ENCODE results near the gene GNAO1.

GNAO1 gene

DNA sequence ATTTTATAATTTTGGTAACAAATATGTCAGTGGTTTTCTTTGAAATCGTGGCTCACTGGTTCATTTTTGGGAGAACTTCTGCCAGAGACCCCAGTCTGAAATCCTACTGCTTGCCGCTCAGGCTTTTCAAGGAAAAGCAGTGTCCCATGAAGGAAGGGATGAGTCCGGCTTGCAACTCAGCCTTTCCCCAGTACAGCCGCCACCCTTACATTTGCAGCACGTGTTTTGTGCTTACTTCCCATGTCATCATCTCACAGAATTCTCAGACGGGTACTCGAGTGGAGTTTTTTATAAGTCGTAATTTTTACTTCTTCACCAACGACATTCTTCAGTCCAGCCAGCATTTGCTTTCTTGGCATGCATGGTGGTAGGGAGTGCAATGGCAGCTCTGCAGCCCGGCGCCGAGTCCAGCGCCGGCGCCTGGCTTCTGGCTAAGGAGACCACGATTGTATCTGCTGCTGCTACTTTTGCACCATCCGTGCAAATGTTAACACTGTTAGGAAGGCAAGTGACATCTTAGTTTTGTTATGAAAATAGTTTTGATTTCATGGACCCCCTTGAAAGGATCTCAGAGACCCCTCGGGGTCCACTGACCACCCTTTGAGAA, 123.1 kb downstream of the GNAO1 start:
- DNase-seq (ENCODE audit: low read depth) = no peak

DNA sequence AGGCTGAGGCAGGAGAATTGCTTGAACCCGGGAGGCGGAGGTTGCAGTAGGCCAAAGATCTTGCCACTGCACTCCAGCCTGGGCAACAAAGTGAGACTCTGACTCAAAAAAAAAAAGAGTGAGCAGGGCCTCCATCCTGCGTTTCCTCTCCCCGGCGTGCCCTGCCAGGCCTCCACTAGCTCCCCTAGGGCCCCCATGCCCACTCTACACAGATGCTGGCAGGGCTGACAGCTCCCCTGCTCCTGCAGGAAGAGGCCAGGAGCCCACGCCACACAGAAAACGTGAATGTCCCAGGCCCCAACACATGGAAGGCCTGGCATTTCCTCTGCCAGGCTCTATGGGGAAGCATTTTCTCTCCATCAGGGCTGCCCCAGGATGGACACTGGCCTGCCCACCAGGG, 124.7 kb downstream of the GNAO1 start:
- DNase-seq (ENCODE audit: low read depth) = no peak

DNA sequence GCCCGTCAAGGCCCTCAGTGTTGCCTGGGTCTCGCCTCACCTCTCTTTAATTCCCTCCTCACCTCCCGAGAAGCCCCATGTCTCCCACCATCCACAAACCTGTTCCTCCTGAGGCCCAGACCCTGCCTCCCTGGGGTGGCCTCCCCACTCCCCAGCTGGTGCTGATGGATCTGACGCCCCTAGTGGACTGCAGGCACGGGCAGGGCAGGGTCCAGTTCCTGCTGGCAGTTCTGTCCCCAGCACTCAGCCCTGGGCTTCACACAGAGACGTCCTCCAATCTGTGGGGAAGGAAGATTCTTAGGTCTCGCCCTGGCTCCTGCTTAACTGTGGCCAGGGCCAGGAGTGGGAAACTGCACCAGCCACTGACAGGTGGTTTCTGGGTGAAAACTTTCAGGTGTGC, 125.3 kb downstream of the GNAO1 start:
- no peak for DNase-seq (ENCODE audit: low read depth)

DNA sequence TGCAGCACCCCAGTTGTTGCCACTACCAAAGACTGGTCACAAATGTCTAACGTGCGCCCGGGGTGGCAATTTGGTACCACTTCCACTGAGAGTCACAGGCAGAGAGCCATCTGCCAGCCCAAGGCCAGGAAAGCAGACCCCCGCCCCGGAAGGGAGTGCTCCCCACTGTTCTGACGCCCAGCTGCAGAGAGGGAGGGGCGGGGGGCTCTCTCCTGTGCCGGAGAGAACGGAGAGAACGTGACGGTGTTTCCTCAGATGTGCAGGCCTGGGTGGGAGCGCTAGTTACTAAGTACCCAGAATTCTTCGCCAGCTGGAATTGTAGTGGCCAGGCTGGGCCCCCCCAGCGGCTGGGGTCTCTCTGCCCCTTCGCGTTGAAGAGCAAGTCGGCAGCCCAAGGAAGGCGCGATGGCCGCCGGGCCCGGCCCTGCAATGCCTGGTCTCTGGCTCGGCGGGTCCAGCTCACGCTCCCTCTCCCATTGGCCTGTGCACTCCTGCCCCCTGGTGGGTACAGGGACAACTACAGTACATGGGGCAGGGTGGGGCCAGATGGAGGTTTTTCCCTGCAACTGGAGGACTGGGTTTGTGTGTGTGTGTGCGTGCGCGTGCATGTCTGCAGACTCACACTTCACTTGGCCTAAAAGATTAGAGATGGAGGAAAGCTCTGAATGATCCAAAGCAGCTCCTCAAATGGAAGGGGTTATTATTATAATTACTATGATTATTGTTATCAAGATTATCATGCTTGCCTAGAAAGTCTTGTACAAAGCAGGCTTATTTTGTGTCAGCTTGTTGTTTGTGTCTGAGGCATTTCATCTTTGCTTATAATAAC, 126.9 kb downstream of the GNAO1 start:
- DNase-seq (ENCODE audit: low read depth) = peak; percentile 75

DNA sequence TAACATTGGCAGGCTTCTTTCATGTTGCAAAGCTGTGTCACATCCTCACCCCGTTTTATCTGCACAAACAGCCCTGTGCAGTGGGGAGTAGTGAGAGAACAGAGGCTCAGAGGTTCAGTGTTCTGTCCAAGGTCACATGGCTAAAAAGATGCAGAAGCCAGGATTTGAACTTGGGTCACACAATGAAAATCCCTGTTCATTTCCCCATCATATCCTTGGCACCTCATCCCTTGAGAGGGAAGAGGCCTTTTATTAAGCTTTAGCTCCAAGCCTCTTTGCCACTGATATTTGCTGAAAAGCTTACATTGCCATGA, 127.5 kb downstream of the GNAO1 start:
- DNase-seq (ENCODE audit: low read depth) = no peak

DNA sequence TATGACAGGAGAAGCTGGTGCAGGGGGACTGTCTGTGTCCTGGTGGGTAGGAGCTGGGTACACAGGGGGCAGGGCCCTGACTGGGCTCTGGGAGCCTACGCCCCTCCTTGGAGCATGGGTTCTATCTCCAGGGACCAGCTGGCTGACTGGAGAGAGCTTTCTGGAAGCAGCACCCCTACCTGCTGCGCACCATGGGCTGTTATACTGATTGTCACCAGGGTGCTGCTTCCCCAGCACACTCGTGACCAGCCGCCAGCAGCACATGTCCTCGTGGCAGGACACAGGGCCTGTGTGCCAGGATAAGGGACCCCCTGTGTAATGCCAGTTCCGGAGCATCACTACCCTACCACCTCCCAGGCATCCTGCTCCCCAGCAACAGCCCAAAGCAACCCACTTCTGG, 128.1 kb downstream of the GNAO1 start:
- DNase-seq (ENCODE audit: low read depth) = no peak

DNA sequence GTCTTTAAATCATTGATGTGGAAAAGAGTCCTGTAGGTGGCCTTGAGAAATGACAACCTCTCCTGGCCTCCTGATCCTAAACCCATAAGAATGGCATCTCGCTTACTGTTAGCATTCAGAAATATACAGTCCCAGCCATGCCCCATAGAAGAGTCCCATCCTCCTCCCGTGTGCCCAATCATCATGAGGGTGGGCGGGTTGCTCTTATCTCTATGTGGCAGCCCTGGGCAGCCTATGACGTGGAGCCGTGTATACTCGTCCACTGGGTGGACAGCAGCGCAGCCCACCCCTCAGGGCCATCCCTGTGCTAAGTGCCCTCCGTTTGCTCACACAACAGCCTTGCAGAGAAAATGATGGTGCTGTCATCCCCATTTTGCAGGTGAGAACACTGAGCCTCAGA, 128.8 kb downstream of the GNAO1 start:
- DNase-seq (ENCODE audit: low read depth) = no peak

DNA sequence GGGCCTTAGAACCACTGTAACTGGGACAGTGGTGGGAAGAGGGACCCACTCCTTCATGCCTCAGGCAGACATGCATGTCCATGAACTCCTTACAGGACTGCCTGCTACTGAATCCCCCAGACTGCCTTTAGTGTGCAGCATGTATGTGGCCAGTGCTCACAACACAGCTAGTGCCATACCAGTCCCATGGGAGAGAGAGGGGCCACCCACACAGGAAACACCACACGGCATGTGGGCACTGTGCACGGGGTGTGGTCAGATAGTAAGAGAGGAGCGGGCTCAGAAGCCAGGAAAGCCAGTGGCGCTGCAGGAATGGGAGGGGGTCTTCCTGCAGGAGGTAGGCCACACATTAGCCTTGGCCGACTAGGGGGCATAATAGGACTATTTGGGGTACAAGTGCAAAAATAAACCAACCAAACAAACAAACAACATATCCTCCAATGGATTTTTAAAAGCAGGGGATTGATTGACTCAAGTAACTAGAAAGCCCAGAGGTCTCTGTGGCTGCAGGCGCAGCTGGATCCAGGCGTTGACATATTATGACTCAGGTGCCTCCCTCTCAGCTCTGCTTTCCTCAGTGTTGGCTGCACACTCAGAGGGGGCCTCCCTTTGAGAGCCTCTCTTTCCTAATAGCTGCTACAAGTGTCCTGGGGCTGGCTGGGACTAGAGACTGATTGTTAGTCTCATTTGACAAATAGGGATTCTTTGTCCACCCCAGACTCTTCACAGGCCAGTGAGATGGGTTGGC, 129.7 kb downstream of the GNAO1 start:
- DNase-seq (ENCODE audit: low read depth) = no peak

DNA sequence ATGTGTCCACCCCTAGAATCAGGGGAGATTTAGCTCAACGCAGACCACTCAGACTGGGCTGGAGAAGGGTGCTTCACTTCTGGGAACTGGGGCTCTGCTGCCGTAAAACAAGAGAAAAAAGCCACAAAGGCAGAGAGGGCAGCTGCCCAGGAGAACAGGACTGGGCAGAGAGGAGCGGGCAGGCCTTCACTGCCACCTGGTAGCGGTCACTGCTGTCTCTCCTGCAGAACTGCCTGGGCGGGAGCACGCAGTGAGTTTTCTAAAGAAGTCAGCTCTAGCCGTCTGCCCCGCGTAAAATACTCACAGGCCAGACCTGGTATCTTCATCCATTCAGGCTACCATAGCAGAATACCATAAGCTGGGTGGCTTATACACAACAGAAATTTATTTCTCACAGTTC, 130.3 kb downstream of the GNAO1 start:
- DNase-seq (ENCODE audit: low read depth) = no peak

DNA sequence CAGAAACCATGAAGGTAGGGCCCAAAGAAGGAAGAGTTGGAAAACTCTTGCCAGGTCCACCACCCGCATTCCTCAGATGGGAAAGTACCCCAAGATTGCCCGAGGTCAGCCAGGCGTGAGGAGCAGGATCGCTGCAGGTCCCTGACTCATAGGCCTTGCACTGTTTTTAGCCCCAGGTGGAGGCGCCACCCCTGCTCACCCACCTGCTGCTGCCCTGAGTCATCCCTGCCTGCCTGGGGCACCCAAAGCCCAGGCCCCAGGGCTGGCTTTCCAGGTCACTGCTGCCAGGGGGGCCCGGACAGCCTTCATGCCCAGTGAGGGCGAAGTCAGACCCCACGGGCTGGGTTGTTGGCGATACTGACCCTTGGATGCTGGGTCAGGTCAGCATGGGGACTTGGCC, 133.1 kb downstream of the GNAO1 start:
- DNase-seq (ENCODE audit: low read depth) = no peak

DNA sequence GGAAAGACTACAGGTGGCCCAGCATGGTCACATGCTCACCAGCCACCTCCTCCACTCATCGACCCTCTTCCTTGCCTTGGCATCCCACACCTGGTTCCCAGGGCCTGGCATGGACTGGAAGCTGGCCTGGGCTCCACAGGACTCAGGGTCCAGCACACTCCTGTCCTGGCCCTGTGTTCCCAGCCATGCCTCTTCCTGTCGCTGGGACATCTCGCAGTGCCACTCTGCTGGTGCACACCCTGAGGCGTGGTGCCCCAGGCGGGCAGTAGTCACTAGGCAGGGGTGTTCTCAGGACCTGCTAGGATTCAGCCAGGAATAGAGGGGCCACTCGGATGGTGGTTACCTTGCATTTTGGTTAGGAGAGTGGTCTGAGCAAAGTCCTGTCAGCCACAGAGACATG, 134.7 kb downstream of the GNAO1 start:
- no peak for DNase-seq (ENCODE audit: low read depth)

DNA sequence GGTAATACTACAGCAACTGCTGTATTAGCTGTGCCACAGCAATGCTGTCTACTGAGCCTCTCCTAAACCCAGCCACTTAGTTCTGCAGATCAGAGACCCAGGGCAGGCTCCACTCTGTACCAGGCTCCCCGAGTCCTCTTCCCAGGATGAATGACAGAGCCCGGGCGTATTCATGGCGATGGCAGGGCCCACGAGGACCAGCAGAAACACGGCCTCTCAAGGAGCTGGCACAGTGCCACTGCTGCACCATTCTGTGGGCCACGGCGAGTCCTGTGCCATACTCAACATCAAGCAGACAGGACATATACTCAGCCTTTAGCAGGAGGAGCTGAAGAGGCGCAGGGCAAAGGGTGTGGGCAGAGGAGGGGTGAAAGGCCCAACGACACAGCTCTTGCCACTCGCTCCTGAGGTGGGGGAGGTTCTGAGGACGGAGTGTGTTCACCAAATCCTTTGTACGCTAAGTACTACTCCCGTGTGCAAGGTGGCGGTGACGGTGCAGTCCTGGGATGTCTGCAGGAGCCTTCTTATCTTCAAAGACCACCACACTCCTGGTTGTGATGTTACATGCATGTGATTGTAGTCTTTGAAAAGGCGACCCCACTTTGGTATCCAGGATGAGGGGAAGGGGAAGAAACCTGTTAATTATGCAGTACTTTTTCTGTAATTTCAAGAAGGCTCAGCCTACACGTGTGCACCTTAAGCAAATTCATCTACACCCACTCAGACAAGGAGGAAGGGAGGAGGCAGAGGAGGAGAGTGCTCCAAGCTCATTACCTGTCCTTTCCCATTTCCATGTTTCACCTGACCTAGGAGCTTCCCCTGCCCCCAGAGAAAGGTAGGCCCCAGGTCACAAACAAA, 136.0 kb downstream of the GNAO1 start:
- DNase-seq (ENCODE audit: low read depth) = no peak

DNA sequence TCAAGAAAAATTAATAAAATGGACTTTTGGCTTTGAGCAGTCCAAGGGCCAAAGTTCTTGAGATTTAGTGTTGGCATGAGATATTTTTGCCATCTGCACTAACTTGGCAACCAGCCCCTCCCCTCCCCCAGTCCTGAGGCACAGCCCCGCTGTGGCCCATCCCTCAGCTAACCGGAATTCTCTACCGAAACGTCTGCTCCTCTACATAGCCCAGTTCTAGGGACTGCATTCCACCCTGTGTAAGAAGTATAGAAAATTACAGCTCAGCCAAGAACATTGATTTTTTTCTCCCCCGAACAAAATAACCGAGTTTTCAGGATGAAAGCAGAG, 136.6 kb downstream of the GNAO1 start:
- DNase-seq (ENCODE audit: low read depth) = no peak

DNA sequence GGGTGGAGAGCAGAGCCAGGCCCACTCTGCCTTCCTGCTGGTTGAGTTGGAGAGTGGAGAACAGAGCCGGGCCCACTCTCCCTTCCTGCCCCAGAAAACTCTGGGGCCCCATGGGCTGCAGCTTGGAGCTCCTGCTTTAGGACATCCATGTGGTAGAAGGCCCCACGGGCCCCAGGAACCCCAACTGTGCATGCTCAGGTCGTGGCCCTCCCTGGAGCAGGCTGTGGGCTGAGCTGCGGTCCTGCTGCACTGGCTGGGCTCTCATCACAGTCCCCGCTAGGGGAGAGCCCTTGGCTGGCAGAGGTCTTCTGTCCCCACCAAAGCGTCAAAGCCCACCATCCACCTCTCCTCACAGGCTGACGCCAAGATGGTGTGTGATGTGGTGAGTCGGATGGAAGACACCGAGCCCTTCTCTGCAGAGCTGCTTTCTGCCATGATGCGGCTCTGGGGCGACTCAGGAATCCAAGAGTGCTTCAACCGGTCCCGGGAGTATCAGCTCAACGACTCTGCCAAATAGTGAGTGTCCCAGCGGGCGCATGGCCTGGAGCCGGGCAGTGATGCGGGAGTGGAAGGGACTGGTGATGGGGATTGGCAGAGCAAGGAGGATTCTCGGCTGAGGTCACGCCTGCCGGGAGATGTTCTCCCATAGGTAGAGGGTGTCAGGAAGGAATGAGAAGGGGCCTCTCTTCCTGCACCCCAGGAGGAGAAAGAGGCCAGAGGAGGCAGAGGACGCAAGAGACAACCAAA, 137.2 kb downstream of the GNAO1 start:
- DNase-seq (ENCODE audit: low read depth) = no peak

DNA sequence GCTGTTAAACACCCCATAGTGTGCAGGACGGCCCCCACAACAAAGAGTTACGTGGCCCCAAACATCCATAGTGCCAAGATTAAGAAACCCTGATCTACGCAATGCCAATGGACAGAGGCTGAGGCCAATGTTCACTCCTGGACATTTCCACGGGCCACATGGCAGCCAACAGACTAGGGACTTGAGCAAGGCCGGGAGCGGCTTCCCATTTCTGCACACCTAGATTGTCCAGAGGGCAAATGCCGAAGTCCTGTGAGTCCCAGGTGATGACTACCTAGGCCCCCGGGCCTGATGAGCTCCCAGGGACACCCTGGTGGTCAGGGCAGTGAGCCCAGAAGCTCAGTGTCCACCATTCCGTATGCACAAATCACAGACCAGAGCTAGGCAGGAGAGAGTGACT, 138.6 kb downstream of the GNAO1 start:
- DNase-seq (ENCODE audit: low read depth) = no peak

DNA sequence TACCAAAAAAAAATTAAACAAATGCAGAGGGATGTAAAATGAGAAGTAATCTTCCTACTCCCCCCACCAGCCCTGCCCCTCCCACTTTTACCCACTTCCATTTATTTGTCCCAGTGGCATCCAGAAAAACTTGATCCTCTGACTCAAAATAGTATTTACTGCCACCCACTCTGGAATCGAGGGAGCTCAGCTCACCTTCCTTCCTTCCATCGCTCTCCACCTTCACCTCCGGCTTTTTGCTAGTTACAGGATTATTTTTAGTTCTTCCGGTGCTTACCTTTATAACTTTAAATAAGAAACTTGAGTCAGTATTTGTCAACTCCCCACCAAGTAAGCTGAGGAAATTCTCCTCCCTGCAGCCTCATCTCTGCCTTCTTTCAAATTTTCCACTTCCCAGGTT, 139.2 kb downstream of the GNAO1 start:
- DNase-seq (ENCODE audit: low read depth) = no peak

DNA sequence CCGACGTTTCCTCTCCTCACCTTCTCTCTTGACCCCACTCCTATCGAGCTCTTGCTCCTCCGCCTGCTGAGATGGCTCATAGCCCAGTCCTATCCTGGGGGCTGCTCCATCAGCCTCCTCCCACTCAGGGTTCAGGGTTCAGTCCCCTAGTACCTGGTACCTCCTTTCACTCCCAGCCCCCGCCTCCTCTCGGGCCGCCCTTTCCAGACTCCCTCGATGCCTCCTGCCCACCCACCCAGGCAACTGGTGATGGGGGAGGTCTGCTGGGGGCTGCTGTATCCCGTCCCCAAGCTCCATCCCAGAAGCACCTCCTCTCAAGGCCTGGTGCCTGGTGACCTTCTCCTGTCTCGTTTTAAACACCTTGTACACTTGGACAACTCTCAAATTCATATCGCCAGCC, 140.1 kb downstream of the GNAO1 start:
- no peak for DNase-seq (ENCODE audit: low read depth)

DNA sequence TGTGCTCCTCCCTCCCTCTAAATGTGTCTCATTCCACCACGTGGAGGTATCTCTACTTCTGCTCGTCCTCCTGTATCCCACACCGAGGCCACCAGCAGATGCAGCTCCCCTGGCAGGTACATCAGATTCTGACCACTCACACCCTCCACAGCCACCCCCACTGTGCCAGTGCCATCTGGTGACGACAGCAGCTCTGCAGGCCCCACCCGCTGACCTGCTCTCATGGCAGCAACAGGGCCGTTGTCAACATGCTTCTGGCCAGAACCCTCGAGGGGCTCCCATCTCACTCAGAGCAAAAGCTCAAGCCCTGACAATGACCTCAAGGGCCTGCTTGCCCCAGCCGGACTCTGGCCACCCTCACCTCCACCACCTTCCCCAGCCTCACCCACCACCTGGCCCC, 140.6 kb downstream of the GNAO1 start:
- no peak for DNase-seq (ENCODE audit: low read depth)

DNA sequence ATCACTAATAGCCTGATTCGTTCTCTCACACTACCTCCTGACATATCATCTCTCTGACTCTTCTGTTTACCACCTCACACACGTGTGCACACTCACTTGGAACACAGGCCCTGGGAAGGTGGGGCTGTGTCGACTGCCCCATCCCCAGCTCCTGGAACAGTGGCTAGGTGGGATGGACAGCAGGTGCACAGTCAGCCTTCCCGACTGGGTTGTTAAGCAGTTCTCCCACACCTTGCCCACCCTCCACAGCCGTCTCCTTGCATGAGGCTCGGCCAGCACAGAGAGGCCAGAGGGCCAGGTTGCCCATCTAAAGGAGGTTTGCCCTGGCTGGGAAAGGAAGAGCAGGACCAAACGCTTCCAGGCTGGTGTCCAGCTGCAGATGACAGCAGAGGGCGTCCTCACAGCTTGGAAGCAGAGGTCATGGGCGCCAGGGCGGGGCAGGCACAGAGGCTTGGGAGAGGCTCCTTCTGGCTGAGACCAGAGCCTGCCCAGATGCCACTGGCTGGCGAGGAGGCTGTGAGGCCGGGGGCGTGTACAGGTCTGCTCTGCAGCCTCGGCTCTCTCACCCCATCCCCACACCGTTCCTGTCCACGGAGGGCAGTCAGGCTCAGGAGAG, 141.3 kb downstream of the GNAO1 start:
- no peak for DNase-seq (ENCODE audit: low read depth)

DNA sequence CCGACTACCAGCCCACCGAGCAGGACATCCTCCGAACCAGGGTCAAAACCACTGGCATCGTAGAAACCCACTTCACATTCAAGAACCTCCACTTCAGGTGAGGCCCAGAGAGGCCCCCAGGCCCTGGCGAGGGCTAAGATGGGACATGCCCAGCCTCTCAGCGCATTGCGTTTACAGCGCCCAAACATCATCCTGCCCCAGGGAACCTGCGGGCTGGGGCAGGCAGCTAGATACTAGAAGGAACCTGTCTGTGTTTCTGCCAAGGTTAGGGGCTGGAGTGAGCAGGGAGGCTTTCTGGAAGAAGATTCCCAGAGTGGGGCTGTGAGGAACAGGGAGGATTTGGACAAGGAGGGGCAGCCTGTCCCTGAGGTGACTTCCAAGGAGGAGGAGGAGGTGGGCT, 143.5 kb downstream of the GNAO1 start:
- DNase-seq (ENCODE audit: low read depth) = no peak

DNA sequence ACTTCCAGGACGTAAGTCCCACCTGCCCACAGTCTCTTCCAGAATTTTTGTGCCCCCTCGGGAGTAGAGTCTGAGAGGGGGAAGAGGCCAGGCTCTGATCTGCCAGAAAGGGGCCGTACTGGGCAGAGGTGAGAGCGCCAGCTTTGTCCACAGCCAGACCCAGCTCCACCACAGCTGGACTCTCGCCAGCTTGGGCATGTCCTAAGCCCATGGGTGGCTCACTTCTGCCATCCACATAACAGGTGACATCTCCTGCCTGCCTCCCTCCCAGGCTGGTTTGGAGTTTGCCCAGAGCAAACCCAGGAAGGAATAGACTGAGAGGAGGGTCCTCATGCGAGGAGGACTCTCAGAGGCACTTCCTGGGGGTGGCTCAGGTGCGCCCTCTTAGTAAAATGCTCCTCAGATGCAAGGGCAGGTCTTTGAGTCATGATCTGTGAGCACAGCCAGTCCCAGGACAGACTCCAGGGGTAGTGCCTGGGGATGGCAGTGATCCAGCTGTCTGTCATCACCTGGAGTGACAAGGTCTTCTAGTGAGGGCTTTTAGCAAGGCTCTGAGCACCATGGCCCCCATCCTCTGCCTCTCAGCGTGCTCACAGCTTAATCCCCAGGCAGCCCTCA, 144.9 kb downstream of the GNAO1 start:
- DNase-seq (ENCODE audit: low read depth) = no peak

Data from activated T-cell treated with anti-CD3 and anti-CD28 coated beads for 24 hours (primary cell).